Mucosa of gallbladder (tissue), 1 donor: ENCODE measurements around the gene GATA1. TPM values are rescaled to one million over a fixed set of nuclear protein-coding genes. Genes with fewer than 3 reads are reported as not detected.

Source experiments
- total RNA-seq: library from RNA; stranded (reverse); gene quantifications from one replicate; pipeline ENCODE4 v1.2.1, GENCODE V29; 2021
- donor health status: DM: no; HTN: no; CAD: no.

GATA1 gene
- total RNA-seq, 1 donor from 2014 or later: 0.98 TPM

Other genes starting within 250 kb of the GATA1 start
- 17.8 TPM for gene TBC1D25, start 246.9 kb upstream of the GATA1 start, total RNA-seq
- gene RBM3, start 212.1 kb upstream of the GATA1 start, total RNA-seq: 46.0 TPM
- gene WDR13, start 189.1 kb upstream of the GATA1 start, total RNA-seq: 156 TPM
- gene WAS, start 102.8 kb upstream of the GATA1 start, total RNA-seq: 11.5 TPM
- gene SUV39H1, start 89.9 kb upstream of the GATA1 start, total RNA-seq: 4.5 TPM
- gene GLOD5, start 24.8 kb upstream of the GATA1 start, total RNA-seq: 4.8 TPM
- gene HDAC6, start 15.5 kb downstream of the GATA1 start, total RNA-seq: 108 TPM
- not detected for gene ERAS, start 39.9 kb downstream of the GATA1 start, total RNA-seq
- 21.3 TPM for gene PCSK1N, start 49.0 kb downstream of the GATA1 start, total RNA-seq
- gene TIMM17B, start 111.2 kb downstream of the GATA1 start, total RNA-seq: 55.3 TPM
- gene PQBP1, start 111.3 kb downstream of the GATA1 start, total RNA-seq: 77.5 TPM
- 50.4 TPM for gene SLC35A2, start 125.1 kb downstream of the GATA1 start, total RNA-seq
- 11.5 TPM for gene PIM2, start 132.4 kb downstream of the GATA1 start, total RNA-seq
- 57.3 TPM for gene OTUD5, start 171.0 kb downstream of the GATA1 start, total RNA-seq
- gene KCND1, start 185.3 kb downstream of the GATA1 start, total RNA-seq: 6.5 TPM
- gene GRIPAP1, start 215.7 kb downstream of the GATA1 start, total RNA-seq: 52.7 TPM